GM19395 (cell line): ENCODE results near the gene ELFN1.
"Not testable (repeated sequence)": the region's sequence is repeated elsewhere in the genome, so short reads cannot be mapped to it uniquely, and the experiment has no call there.

Experiments used
- ATAC-seq: cut with Tn5 transposase; IDR thresholded peaks from one replicate; pipeline ENCODE4 v1.9.1; 2021; ENCODE audit warnings: mild to moderate bottlenecking, moderate library complexity; ENCODE audit not compliant: unreplicated experiment

Gene ELFN1

GRCh38 chr7:1707756-1708595 is 37.9 kb downstream of the ELFN1 start:
- no peak for ATAC-seq

GRCh38 chr7:1708596-1709251 is 38.6 kb downstream of the ELFN1 start:
- ATAC-seq, result no peak

DNA sequence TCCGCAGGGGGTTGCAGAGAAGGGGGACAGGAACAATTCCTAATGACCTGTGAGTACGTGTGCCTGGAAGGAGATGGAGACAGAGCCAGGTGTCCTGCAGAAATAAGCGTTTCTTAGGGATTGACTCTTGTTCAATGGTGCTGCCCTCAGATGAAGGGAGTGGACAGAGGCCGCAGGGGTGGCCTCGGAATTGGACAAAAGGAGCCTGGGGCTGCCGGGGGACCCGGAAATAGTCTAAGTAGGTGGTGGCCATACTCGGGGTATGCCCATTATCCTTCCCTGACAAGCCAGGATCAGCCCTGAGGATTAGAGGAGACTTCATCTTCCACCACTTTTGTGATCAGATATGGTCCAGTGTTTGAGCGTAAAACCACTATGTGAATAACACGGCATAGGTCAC is 39.2 kb downstream of the ELFN1 start:
- ATAC-seq, result no peak

DNA sequence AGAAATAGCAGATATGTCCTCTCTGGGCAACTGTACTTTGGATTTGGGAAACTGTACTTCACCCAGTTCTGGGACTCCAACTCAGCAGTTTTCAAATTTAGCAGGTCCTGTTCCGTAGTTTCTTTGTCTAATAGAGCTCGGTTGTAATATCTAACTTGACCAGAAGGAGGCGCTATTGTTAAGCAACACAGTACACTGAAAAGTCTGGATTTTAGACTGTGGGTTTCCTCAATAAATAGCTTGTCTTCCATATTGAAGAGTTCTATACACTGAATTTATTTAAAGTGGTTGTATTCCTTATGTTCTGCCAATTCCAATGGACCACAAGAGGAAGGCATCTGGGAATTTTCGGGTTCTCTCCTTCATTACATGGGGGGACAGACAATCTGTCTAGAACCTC is 39.8 kb downstream of the ELFN1 start:
- no peak for ATAC-seq

DNA sequence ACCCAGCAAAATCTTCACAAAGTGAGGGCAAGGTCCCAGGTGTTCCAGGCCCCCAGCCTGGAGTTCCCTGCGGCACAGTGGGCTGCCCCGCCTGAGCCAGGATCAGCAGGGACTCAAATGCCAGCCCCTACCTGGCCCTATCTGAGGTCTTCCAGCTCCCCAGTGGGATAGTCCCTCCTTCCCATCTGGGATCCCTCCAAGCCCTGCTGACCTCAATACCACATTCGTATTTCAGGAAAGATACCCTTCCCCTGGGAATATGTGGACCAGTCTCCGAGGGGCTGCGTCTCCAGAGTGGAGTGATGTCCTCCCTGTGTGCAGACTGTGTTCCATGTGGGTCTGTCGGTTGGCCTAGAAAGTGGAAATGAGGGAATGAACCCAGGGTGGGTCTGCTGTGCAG is 40.9 kb downstream of the ELFN1 start:
- no peak for ATAC-seq

DNA sequence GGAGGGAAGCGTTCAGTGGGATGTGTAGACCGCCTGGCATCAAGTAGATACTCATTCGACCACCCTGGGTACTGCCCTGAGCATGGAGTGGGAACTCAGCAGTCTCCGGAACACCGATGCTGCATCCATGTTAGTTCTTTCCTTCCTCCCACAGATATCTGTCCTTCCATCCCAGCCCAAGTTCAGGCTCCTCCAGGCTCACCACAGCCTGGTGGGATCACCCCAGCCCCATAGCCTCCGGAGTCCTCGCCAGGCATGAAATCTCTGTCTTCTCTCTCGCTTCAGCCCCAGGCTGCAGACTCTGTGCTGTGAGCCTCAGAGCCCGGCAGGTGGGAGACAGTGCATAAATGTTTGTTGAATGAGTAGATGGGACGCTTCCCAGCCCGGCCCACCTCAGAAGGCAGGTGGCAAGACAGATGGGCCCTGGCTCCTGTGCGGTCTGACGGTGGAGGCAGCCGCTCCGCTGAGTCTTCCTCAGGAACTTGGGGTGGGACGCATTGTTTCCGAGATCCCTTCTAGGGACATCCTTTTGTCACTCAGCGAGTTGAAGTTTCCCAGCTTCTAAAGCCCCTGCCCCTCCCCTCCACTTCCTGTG is 42.9 kb downstream of the ELFN1 start:
- no peak for ATAC-seq

DNA sequence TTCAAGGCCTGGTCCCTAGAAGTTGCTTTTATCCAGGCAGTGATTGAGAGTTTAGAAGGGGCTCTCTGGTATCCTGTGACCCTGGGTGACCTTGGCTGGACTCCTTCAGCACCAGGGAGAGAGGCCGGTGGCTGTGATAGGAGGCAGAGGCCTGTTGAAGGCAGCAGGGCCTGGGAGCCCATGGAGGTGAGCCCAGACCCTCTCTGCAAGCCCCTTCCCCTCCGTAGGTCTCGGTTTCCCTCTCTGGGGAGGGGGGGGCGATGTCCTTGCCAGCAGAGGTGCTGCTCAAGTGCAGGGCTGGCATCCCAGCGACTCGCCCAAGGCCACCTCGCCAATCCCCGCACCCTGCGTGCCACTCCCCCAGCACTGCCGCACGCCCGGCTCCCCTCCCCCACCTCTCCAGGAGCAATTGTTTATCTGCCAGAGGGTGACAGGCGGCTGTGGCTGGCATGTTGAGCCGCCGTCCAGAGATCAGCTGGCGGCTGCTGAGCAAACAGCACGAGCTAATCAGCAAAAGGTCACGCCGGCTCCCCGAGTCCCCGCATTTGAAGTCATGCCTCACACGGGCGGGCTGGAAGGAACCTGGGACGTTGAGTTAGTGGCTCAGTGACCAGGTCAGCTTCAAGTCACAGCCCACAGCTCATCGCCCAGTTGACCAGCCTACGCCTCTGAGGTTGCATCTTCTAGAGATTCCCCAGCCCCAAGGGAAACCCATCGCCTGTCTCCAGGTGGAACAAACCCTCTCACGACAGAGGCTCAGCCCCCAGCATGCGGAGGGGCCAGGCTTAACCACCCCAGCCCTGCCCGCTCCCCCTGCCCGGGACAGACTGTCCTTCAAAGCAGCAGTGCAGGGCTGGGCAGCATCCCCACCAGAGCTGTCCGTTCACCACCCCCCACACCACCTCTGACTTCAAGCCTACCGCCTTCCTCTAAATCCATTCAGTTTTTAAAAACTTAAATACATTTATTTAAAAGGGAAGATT is 43.7 kb downstream of the ELFN1 start:
- ATAC-seq, result no peak

- no peak for ATAC-seq
Measured at GRCh38 chr7:1714583-1715330, 44.7 kb downstream of the ELFN1 start.

- ATAC-seq, result no peak
Measured at GRCh38 chr7:1715331-1715625, 45.2 kb downstream of the ELFN1 start.

- ATAC-seq, result no peak
Measured at GRCh38 chr7:1715671-1716074, 45.6 kb downstream of the ELFN1 start.

DNA sequence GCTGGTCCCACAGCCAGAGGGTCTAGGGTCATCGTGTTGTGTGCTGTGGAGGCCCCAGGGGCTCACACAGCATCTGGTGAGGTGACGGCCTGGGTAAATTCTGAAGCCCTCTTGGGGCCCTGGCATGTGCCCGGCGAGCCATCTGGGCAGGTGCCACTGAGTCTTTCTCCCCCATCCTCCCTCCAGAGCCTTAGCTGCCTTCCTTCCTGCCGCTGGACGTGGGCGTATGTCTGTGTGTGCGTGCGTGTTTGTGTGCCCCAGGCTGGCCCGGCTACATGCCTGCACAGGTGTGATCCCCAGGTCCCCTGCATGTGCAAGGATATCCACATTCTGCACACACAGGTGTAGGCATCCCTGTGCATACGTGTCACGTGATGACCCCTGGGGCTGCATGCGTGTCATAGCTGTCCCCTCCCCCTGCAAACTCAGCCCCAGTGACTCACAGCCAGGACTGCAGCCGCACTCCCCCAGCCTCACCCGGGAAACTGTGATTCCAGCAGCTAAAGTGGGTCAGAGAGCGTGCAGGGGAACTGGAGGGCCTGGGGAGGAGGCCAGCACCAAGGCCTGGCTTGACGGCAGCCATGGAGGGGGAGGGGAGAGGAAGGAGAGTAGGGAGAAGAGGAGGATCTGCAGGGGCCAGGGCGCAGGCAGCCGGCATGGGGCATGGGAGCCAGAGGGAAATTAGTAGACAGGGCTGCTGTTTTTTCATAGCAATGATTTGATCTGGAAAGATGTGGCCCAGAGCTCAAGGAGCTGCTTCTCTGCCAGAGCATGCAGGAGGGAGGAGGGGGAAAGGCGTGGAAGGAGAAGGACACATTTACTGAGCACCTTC is 46.4 kb downstream of the ELFN1 start:
- no peak for ATAC-seq

GRCh38 chr7:1717095-1717483 is 47.0 kb downstream of the ELFN1 start:
- no peak for ATAC-seq

DNA sequence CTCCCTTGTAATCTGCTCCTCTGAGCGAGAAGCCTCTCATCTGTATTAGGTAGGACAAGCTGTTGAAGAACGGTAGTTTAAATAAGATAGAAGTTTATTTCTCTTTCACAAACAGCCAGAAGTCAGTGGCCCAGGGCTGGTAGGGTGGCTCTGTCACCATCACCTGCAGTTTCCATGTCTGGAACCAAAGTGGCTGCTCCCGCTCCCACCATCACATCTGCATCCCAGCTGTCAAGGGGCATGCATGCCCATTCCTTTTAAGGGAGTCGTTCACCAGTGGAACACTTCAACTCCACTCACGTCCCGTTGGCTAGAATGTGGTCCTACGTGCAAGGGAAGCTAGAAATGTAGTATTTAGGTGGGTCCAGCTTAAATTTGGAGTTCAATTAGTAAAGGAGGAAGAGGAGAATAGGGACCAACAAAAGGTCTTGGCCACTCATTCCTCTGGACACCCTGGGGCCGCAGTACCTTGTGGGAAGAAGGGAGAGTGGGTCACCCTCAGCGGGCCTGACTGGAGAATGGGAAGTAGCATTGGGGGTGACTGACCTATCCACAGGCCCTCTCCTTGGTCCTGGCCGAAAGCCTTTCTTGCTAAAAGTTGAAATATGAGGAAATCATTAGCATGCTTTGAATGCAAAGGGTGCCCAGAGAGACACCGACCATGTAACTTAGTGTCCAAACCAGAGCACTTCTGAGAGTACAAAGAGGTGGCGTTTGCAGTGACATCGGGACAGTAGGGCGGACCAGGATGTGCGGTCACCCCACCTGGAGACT is 48.0 kb downstream of the ELFN1 start:
- no peak for ATAC-seq

GRCh38 chr7:1718850-1719249 is 48.8 kb downstream of the ELFN1 start:
- not testable (repeated sequence) for ATAC-seq

DNA sequence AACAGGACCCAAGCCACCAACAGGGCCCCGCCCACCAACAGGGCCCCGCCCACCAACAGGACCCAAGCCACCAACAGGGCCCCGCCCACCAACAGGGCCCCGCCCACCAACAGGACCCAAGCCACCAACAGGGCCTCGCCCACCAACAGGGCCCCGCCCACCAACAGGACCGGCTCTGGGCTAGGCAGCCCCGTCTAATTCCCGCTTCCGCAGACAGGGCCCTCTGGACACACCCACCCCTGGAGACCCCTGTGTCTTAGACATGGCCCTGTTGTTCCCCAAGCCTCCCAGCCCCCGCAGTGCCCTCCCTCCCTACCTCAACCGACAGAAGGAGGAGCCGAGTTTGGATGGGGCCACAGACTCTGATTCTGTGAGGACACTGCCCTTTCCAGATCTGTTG is 49.2 kb downstream of the ELFN1 start:
- ATAC-seq, result not testable (repeated sequence)

DNA sequence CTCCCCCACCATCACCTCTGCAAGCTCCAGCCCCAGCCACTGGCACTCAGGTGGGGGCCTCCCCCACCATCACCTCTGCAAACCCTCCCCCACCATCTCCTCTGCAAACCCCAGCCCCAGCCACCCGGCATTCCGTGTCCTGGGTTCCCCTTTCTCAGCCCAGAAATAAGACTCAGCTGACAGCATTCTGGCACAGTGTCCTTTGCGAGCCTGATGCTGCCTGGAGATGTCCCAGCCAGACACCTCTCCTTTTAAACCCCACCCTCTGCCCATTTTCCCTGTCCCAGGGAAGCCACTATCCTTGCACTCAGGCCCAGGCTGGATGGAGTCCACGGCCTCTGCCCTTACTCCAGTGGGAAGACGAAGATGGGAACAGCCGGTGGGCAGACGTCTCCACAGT is 49.8 kb downstream of the ELFN1 start:
- no peak for ATAC-seq

- no peak for ATAC-seq
Measured at GRCh38 chr7:1720326-1720725, 50.2 kb downstream of the ELFN1 start.

DNA sequence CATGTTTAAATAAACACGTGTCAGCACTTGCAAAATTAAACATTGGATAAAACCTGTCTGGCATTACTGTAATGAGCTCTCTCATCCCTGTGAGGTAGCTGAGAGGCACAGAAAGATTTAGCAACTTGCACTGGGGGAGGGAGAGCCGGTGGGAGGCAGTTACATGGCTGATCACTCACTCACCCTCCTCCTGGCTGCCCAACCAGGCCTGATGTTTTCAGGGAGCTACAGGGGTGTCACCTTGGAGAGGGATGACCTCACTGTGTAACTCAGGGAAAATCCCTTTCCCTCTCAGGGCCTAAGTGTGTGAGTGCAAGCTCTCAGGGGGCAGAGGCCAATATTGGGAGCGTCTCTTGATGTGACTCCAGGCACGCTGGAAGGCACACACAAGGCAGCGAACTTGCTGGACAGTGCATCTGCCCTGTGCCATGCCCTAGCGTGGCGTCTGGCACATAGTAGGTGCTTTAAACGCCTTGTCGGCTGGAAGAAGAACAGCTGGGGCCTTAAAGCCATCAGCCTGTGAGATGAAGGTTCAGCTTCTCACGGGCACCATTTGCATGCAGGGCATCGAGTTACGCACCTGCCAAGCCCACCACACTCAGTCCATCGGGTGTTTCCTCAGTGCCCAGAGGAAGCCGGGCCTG is 51.1 kb downstream of the ELFN1 start:
- ATAC-seq, result no peak
